ENCODE measurements around the gene STARD10. TPM values are rescaled to one million over a fixed set of nuclear protein-coding genes. Genes with fewer than 3 reads are reported as not detected.

The STARD10 gene
- polyA plus RNA-seq, 2 of the 4 experiments (the other 2 are of a cell fraction): 21.2 to 23.2 TPM

GRCh38 chr11:72738199-72739141 lies 55.4 kb downstream of the STARD10 start:
- no peak overlapping the region for H3K27ac ChIP-seq
- WGBS (ENCODE audit: missing lambda C conversion rate): 94% methylated on average over 11 of the region's 11 CpGs
- ChIA-PET POLR2A (no interaction called here), CTCF (interaction anchor here (0.7 to 3.0 kb wide), 9 partner anchors 13 to 569 kb away, joined by 3 to 26 read pairs (median 5); no protein-coding TSS in a partner anchor)
- peaks cover 46% of the 10 kb centered on the region for H3K4me1 ChIP-seq
- H3K9me3 ChIP-seq: no peaks in the 10 kb centered on the region
- H3K4me3 ChIP-seq: no peak overlapping the region
- ATAC-seq (peak in 1 of 2 experiments; percentile 21; a peak in 1 of 6 replicates), DNase-seq (ENCODE audit: low read depth in 1 of 2, low spot score in 1 of 2) (no peak), FAIRE-seq (no peak)
- no peak overlapping the region for H3K4me2 ChIP-seq
- TF ChIP-seq SMC3 (IDR thresholded peaks at IDR 0.05) (no peak), POLR2AphosphoS2 (conservative IDR thresholded peaks at IDR 0.05; ENCODE audit: low read length) (no peak), NR3C1 (IDR thresholded peaks at IDR 0.05) (no peak), HES2 (IDR thresholded peaks at IDR 0.05) (no peak), RFX5 (IDR thresholded peaks at IDR 0.05) (no peak), CEBPB (IDR thresholded peaks at IDR 0.05) (no peak), FOSB (CRISPR knock-in tag; IDR thresholded peaks at IDR 0.05) (no peak), PHF8 (IDR thresholded peaks at IDR 0.05; ENCODE audit: borderline replicate concordance, low read depth) (no peak), TFCP2L1 (CRISPR knock-in tag; IDR thresholded peaks at IDR 0.05) (no peak), BHLHE40 (IDR thresholded peaks at IDR 0.05; ENCODE audit: low read depth, low read length) (no peak), CHD2 (IDR thresholded peaks at IDR 0.05; ENCODE audit: low read length, partially characterized antibody) (no peak), CHD4 (IDR thresholded peaks at IDR 0.05; ENCODE audit: borderline replicate concordance) (no peak), CBX8 (IDR thresholded peaks at IDR 0.05) (no peak), CBX2 (IDR thresholded peaks at IDR 0.05; ENCODE audit: borderline replicate concordance, low read depth) (no peak), ATOH8 (CRISPR knock-in tag; IDR thresholded peaks at IDR 0.05; ENCODE audit: low read depth) (no peak), CTCF (IDR thresholded peaks at IDR 0.05) (no peak), EHF (CRISPR knock-in tag; IDR thresholded peaks at IDR 0.05) (no peak), SREBF2 (IDR thresholded peaks at IDR 0.05) (no peak), RAD21 (conservative IDR thresholded peaks at IDR 0.05 in 1 of 2, IDR thresholded peaks at IDR 0.05 in 1 of 2) (no peak), ESRRA (IDR thresholded peaks at IDR 0.05; ENCODE audit: borderline replicate concordance, low read length) (no peak)

- ChIA-PET CTCF (interaction anchor here (1.2 to 3.0 kb wide), 4 partner anchors 11 to 94 kb away, joined by 5 to 26 read pairs (median 10); partner anchors contain the start of gene STARD10), POLR2A (no interaction called here)
- WGBS (ENCODE audit: missing lambda C conversion rate): 100% methylated on average over 1 of the region's 1 CpG
- ATAC-seq (no peak), FAIRE-seq (no peak), DNase-seq (ENCODE audit: low read depth in 1 of 2, low spot score in 1 of 2) (no peak)
- Histone ChIP-seq H3K4me2 (peak overlapping the region; percentile 62), H3K4me3 (no peak overlapping the region), H3K4me1 (peaks cover 43% of the 10 kb centered on the region), H3K27ac (peak overlapping the region; percentile 44 to 76; a peak in 3 of 6 replicates), H3K9me3 (no peaks in the 10 kb centered on the region)
- no peak for TF ChIP-seq JUN (IDR thresholded peaks at IDR 0.05)
Measured at GRCh38 chr11:72737336-72737735, 56.5 kb downstream of the STARD10 start.
